ENCODE results near the gene CLDN2.

GRCh38 chrX:106919932-106920452, at the start of gene CLDN2:
- TF ChIP-seq CTCF (IDR thresholded peaks at IDR 0.05; ENCODE audit: insufficient read depth, low read length, poor library complexity, severe bottlenecking) (no peak), EZH2phosphoT487 (conservative IDR thresholded peaks at IDR 0.05; ENCODE audit: low read length) (no peak)
